ENCODE measurements around the gene PLLP.

DNA sequence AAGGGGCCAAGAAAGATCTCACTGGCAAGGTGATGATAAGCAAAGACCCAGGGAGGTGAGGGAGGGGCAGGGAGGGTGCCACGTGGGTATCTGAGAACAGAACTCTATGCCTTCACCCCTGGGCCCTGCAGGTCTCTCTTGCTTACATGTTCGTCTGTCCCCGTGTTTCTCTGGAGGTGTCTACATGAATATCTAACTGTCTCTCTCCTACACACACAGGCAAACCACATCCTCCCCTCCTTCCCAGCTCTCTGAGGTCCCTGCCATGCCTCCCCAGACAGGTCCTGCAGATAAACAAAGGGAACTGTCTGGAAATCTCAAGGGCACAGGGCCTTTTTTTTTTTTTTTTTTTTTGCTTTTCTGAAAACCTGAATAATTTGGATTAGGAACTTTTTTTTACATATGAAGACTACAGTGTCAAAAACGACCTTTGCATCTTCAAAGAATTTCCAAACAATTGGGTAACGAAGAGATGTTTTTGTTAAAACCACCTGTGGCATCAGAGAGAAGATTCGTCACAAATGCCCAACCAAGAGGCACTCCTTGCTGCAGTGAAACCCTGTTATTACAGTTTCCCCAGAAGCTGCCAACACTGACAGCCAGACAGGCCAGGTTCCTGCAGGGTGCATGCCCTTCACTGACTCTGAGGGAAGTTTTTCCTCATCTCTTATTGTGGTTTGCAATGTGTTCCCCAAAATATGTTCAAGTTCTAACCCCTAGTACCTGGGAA, 17.8 kb downstream of the PLLP start:
- TF ChIP-seq, protein P1, sequence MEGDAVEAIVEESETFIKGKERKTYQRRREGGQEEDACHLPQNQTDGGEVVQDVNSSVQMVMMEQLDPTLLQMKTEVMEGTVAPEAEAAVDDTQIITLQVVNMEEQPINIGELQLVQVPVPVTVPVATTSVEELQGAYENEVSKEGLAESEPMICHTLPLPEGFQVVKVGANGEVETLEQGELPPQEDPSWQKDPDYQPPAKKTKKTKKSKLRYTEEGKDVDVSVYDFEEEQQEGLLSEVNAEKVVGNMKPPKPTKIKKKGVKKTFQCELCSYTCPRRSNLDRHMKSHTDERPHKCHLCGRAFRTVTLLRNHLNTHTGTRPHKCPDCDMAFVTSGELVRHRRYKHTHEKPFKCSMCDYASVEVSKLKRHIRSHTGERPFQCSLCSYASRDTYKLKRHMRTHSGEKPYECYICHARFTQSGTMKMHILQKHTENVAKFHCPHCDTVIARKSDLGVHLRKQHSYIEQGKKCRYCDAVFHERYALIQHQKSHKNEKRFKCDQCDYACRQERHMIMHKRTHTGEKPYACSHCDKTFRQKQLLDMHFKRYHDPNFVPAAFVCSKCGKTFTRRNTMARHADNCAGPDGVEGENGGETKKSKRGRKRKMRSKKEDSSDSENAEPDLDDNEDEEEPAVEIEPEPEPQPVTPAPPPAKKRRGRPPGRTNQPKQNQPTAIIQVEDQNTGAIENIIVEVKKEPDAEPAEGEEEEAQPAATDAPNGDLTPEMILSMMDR (IDR thresholded peaks at IDR 0.05) = no peak
- TF ChIP-seq EZH2phosphoT487 (IDR thresholded peaks at IDR 0.05) (no peak), EZH2 (IDR thresholded peaks at IDR 0.05) (no peak)
